ENCODE measurements around the gene GAS2.

The GAS2 gene

DNA sequence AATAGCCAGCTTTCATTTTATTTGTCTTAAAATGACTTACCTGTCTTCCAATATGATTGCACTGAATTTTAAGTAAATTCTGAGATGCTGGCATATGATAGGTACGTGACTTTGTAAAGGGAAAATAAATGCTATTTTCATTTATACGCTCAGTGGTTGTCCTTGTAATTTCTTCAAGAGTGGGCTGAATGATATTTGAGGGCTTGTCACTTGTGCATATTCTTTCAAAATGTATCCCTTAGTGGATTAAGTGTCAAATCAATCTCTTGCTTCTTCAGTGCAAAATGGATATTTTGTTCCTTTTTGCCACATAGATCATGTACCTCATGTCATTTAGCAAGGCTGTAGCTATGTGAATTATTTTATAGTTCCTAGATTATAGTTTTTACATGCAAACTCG, 56.9 kb downstream of the GAS2 start:
- in situ Hi-C loops (cut with MboI; ENCODE audit: low sequenced_read_pairs), result no loop called here

DNA sequence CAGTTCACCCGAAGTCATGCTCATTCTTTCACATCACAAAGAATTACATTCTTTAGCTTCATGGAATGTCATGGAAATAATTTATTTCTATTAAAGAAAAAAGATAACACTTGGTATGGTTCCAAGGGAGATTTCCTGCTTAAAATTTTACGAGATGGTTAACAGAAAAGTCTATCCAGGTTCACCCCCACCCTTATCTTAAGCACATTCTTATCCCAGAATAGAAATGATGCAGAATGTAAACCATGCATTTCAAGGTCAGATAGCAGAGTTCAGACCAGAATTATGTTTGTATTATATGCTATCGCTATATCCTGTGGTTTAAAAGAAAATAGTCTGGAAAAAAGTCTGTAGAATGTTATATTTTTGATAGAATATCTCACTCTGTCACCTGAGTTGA, 58.7 kb downstream of the GAS2 start:
- in situ Hi-C loops (cut with MboI; ENCODE audit: low sequenced_read_pairs), result no loop called here

DNA sequence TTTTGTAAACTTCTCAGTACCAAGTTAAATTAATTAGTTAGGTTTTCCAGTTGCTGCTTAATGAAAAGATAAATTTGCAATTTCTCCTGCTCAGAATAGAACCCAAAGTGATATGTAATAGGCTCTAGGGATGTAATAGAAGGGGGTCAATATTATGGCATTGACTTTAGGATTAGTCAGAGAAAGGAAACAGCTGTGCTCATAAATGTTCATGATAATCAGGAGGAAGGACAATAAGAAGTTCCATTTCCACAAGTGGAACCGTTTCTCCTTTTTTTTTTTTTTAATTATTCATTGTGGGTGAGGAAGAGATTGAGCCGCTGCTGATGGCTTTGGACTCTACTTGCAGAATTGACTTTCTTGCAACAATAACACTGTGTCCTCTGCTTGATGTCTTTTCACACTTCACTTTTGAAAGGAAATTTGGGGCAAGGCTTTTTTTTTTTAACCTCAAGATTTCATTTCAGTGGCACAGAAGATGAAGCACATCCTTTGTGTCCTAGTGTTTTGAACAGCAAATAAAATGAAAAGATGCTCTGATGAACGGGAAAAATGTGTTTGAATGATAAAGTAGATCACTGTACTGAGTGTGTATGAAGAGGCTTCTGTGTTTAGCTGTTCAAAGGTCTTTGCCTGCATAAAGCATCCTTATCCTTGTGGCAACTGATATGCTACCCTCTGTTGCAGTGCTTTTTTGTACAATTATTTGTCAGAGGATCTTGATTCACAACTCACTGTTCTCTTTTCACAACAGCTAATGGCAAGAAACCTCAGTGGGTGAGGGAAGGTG, 62.4 kb downstream of the GAS2 start:
- in situ Hi-C loops (cut with MboI; ENCODE audit: low sequenced_read_pairs), result no loop called here

DNA sequence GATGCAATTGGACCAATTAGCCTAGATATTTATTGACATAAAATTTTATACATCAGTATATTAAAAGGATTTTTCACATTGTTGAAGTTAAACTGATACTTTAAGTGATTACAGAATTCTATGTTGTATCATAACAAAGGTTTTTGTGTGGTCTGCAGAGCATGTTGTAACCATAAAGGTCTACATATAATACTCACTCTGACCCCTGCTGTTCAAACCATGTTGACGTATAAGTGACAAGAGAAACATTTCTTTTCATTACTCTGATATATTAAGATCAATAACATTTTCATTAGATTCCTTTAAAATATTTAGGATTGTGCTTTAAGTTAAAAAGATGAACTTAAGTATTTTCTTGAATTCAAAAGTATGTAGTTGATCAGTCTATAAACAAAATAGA, 63.9 kb downstream of the GAS2 start:
- in situ Hi-C loops (cut with MboI; ENCODE audit: low sequenced_read_pairs), result no loop called here

DNA sequence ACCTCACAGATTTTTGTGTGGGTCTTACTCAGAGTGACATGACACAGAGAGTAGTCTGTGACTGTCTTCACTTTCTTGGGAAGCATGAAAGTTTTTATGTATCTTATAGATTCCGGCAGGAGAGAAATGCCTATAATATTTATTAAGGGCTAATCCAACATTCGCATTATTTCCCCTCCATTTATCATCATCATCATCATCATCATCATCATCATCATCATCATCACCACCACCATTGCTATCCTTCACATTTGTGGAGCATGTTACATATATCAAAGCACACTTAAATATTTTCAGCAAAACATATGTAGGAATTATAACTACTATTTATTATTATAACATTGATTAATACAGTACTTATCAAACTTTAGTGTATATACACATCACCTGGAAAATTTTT, 66.2 kb downstream of the GAS2 start:
- in situ Hi-C loops (cut with MboI; ENCODE audit: low sequenced_read_pairs), result no loop called here

DNA sequence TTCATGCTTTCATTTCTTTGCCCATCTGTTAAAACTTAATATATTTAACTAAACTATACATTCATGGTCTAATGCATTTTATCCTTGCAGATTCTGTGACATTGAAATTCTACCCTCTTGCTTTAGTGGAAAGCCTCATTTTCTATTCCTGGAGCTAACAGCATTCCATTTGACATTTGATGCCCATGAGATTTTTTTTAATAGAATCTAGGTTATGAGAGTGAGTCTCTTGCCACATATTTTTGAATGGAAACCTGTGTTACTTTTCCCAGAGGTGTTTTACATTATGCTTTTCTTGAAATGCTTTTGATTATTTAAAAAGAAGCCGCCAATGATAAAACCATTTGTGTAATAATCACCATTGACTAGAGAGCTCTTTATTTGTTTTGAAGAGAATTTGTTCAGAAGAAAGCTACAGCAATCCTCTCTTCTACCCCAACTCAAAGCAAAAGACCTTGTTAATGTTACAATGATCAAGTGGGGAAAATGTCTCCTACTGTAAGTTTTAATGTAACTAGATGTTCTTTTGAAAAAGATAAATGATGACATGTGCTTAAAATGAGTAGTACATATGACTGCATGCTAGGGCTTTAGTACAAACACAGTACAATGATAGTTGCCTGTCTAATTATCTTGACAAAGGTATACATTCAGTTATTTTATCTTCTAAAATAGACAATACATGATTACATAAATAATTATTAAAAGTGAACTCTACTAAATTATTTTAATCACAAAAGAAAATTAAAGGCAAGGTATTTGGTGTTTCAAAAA, 67.3 kb downstream of the GAS2 start:
- in situ Hi-C loops (cut with MboI; ENCODE audit: low sequenced_read_pairs), result no loop called here

DNA sequence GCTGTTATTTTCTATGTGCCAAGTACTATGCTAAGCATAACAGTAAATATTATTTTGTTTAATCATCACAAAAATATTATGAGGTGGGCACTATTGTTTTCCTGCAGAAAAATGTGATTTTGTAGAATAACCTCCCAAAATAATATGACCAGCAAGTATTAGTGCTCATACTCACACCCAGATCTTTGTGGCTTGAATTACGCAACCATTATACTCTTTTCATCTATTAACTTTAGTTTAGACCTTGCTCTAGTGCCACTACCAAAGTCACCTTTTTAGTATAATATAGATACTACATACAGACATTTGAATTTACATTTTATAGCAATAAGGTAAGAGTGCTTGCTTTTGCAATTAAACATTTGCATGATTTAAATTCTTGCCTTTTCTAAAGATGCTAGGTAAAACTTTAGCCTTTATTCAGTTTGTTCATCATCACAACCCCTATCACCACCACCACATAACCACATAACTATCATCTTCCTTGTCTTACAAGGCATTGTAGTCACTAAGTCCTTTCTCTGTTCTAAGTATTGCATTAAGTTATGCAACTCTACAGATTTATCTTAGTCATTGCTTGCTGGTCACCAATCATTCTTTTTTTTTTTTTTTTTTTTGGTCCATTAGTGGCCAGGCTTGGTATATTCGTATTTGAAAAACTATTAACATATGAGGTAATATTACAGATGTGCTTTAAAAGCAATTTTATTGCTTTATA, 68.4 kb downstream of the GAS2 start:
- in situ Hi-C loops (cut with MboI; ENCODE audit: low sequenced_read_pairs), result no loop called here

DNA sequence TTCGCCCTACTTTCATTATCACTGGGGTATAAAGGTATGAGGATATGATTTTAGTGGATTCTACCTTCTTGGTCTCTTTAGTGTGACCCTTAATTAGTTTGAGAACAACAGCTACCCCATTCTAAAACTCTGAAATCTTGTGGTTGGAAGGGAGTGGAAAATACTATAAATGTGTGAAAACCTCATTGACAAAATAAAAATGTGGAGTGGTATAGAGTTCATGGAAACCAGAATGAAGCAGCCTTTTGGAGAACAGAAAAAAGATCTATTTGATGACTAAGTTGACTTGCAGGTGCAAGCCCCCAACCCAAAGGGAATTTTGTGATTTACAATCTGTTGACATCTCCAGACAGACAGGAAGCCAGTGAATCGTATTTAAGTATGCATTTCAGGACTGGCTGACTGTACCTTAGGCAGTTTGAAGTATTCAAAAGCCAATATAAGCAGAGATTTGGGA, 75.8 kb downstream of the GAS2 start:
- in situ Hi-C loops (cut with MboI; ENCODE audit: low sequenced_read_pairs), result no loop called here

DNA sequence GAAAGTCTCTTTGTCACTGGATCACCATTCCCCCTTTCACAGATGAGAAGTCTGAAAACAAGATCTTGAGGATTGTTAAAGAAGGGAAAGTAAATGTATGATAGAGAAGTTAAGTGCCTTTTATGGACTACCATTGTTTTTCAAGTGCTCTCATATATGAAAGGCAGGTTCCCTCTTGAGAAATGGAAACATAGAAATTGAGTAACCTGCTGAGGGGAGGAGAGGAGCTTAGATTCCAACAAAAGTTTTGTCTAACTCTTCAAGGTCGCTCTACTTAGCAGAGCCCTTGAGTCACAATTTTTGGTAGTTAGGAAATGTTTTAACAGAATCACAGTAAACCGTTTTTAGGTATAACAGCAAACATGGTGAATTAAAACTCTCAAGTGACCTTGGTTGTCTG, 83.1 kb downstream of the GAS2 start:
- in situ Hi-C loops (cut with MboI; ENCODE audit: low sequenced_read_pairs), result no loop called here

DNA sequence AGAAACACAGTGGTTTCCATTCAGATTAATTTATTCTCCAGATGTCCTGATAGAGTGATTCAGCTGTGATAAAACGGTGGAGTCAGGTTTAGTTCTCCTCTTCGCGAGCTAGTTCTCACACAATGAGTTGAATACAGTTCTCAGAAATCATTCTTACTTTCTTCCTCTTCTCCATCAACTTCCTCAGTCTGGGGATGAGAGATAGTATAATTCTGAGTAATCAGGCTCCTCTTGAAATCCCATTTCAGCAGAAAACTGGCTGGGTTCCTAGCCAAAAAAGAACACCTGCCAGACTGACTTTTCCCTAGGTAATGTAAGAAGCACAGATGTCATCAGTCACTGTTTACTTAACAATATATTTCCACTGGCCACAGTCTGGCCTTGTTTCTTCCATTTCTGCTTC, 86.5 kb downstream of the GAS2 start:
- in situ Hi-C loops (cut with MboI; ENCODE audit: low sequenced_read_pairs), result no loop called here

DNA sequence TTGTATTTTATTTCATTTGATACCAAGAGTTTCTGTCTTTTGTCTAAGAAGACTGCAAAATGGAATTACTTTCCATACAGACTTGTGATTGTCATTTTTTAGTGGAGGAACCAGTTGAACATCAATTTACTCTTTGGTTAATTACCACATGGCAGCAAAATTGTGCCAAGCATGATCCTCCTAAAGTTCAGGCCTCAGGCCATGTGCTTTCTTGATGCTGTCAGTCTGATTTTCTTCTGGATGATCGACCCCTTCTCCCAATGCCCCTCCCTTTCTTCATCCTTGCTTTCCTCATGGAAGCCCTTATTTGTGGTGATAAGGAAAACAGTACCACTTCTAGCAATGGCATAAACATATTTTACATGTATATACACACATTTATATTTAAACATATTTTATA, 87.0 kb downstream of the GAS2 start:
- in situ Hi-C loops (cut with MboI; ENCODE audit: low sequenced_read_pairs), result no loop called here

DNA sequence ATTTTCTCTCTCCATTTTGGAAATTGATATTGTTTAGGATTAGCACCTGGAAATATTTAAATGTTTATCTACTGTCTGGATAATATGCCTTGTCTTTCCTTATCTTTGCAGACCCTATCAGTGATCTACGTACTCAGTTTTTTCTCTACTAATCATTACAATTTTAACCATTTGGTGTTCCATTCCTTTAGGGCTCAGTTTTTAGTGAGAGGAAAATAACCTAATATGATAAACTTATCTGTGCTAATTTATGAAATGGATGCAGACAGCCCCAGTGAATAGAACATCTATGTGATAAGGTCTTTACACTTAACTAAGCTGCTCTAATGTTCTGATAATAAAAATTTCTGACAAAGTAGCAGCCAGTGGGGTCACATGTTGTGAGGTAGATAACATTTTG, 94.7 kb downstream of the GAS2 start:
- in situ Hi-C loops (cut with MboI; ENCODE audit: low sequenced_read_pairs), result no loop called here

DNA sequence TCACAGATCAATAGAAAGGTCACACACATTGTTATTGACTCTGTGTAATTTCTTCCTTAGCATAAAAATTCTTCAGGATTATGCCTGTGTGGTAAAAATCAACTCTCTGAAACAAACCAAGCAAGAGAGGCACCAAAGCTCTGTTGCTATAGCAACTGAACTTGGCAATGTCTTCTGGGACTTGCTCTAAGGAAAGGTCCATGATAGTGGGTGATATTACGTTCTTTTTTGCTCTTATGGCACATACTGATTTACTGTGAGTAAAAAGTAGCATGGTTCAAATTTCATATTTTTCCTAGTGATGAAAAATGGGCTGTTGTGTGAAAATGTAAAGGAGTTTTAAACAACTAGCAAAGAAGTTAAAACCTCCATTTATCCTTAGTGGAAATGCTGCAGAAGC, 96.8 kb downstream of the GAS2 start:
- in situ Hi-C loops (cut with MboI; ENCODE audit: low sequenced_read_pairs), result no loop called here

DNA sequence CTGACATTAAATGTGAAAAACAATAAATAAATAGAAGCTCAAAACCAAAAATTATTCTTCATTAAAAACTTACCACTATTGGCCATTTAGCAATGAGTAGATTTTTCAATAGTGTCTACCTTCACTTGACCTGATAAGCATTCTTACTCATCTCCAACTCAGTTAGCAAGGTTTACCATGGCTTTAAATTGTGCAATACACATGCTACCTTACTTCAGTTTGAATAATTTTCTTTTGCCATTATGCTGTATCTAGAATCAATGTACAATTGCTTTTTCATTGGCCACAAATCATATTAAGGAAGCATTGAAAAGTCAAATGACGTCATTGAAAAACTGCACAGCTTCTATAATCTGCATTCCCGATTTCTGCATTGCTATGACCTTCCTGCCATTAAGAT, 98.3 kb downstream of the GAS2 start:
- in situ Hi-C loops (cut with MboI; ENCODE audit: low sequenced_read_pairs), result no loop called here

DNA sequence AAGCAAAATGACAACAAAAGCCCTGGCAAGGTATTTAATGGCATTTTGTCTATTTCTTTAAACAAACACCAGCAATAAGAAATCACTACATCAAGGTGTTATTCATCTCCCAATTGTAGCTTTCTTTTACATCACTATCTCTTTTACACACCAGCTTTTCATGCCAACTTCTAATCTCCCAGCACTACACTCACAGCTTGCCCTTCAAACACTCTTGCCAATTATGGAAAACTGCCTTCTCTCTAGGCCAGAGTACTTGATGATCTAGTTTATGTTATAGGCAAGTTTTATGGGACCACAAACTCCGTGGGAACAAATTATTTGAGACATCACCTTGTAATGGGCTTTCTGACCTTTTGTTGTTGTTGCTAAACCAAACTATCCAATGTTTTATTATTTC, 101.9 kb downstream of the GAS2 start:
- in situ Hi-C loops (cut with MboI; ENCODE audit: low sequenced_read_pairs), result no loop called here

DNA sequence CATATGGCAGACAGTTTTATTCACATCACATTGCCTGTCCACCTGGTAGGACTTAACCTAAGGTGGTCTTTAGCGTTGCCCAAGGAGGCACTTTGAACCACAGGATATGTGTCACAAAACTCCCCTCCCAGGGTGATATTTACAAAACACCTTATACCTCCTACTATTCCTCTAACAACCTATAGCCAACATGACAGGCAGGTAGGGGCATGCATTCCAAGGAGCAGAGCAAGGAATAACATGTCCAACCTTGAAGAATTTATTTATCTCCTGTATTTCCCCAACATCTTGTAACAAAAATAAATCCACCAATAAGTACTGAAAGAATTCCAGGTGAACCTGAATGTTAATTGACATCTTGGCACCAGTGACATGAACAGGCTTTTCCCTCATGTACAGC, 102.7 kb downstream of the GAS2 start:
- in situ Hi-C loops (cut with MboI; ENCODE audit: low sequenced_read_pairs), result no loop called here

DNA sequence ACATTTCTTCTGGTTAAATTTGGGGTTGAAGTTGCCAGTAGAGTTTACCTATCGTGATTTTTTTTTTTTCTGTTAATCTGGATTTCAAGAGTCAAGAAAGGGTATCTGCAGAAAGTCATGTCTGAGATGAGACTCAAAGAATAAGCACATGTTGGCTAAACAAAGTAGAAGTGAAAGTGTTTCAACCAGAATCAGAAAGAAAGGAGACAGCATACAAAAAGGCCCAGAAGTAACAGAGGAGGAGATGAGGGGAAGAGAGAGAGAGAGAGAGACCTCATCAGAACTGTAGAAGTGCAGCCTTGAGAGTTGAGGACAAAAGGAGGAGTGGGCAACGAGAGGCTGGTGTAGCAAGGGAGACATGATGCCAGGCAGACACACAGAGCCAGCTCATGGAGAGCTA, 108.3 kb downstream of the GAS2 start:
- in situ Hi-C loops (cut with MboI; ENCODE audit: low sequenced_read_pairs), result loop anchor here (25.0 kb wide), 1 partner anchor 437 kb away; the partner anchor contains the start of gene SLC17A6

DNA sequence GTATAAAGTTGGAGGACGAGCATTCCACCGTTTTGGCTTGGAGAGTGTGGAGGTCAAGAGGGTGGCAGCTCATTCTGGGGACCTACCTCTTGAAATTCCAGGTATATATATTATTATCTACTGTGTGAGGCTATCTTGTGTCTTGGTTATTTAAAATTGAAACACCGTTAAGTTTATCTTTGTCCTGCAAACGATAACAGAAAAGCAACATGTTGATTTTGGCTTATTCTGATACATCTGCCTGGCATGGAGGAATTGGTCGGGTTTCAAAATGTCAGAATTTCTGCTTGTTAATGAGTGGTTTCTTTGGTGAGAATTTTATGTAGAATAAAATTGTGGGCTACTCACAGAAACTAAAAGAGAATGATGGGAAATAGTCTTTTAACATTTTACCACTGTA, 108.8 kb downstream of the GAS2 start:
- in situ Hi-C loops (cut with MboI; ENCODE audit: low sequenced_read_pairs), result loop anchor here (25.0 kb wide), 1 partner anchor 438 kb away; the partner anchor contains the start of gene SLC17A6

DNA sequence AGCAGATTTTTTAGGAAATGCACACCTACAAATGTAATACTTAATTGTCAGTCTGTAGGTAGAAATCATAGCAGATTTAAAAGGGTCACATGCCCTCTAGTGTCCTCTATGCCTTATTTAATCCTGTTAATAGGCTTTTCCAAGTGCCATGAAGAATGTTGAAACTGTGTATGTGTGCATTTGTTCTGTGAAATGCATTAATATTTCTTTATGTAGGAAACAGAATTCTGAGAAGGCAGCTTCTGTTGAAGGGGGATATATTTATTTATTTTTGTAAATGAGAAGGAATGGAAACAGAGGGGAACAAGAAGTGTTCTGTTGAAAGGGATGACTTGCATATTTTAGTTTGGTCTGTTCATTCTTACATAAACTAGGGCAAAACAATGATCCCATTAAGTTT, 112.2 kb downstream of the GAS2 start:
- in situ Hi-C loops (cut with MboI; ENCODE audit: low sequenced_read_pairs), result loop anchor here (25.0 kb wide), 1 partner anchor 441 kb away; the partner anchor contains the start of gene SLC17A6

DNA sequence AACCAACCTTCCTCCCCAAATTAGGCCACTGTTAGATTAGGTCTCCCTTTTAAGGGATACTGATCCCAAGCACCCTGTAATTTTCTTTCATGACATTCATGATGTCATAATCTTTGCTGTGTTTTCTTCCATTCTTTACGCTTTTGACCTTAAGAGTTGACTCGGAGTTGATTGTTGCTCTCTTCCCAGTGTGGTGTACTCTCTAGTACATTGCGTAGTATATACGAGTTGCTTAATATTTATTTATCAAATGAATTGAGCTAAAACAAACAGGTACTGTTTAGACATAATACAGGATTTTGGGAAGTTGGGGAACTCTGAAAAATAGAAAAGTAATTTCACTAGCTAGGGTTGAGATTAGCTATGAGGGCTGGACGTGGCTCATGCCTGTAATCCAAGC, 113.4 kb downstream of the GAS2 start:
- in situ Hi-C loops (cut with MboI; ENCODE audit: low sequenced_read_pairs), result loop anchor here (25.0 kb wide), 1 partner anchor 443 kb away; the partner anchor contains the start of gene SLC17A6

DNA sequence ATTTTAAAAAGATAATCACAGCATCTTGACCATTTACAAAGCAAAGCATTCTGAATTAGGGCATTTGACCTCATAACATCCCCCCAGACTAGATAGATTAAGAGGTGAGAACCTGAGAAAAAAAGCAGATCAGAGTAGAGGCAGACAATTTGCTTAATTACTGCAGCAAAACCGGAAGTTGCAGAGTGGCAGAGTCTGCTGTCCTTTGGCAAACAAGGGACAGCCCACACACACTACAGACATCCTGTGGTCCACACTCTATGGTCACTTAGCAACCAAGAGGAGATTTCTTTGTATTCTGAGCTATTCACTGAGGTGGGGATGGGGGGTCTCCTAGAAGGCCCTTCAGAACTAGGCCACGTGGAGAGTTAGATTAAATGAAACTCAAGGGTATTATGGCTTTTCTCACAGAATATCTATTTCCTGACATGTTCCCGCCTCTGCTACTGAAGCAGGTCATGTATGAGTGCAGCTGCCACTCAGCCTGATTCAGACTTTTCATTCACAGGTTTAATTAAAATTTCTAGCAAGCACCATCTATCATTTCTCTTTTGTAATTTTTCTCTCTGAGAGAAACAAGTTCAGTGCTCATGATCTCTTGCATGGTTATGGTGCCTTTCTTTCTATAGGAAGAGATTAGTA, 114.7 kb downstream of the GAS2 start:
- in situ Hi-C loops (cut with MboI; ENCODE audit: low sequenced_read_pairs), result loop anchor here (25.0 kb wide), 1 partner anchor 444 kb away; the partner anchor contains the start of gene SLC17A6

All from HL-60/S4 (cell line).